ENCODE data around the gene MLPH. TPM values are rescaled to one million over a fixed set of nuclear protein-coding genes. Genes with fewer than 3 reads are reported as not detected.
A peak's percentile ranks its signal among the peaks of the same experiment; 100 is the strongest.

Gene MLPH
- total and polyA plus RNA-seq, 2 of the 13 experiments (the other 11 are each of a cell fraction or from before 2014, with no cell fraction given), result 0.12 TPM; not detected in 1

GRCh38 chr2:237590272-237591140 is 103.5 kb downstream of the MLPH start, which contains the start of gene RAB17 (continued):
- no peak; the same call in 1 of the 2 replicates for TF ChIP-seq MXD4 (CRISPR knock-in tag; IDR thresholded peaks at IDR 0.05)
- TF ChIP-seq HOXA9 (CRISPR knock-in tag; IDR thresholded peaks at IDR 0.05; ENCODE audit: borderline replicate concordance), result no peak
- no peak; the same call in none of the 2 replicates for TF ChIP-seq ZNF136 (CRISPR knock-in tag; IDR thresholded peaks at IDR 0.05; ENCODE audit: low read depth)
- peak; percentile 94 for TF ChIP-seq ARID5B (CRISPR knock-in tag; IDR thresholded peaks at IDR 0.05)
- peak; percentile 92; the same call in 1 of the 2 replicates for TF ChIP-seq BORCS8-MEF2B (CRISPR knock-in tag; IDR thresholded peaks at IDR 0.05)
- peak; percentile 47 to 88; a peak in 2 of 4 replicates for TF ChIP-seq EP300 (IDR thresholded peaks at IDR 0.05; ENCODE audit: low read depth in 2 of 2, low read length in 2 of 2)
- TF ChIP-seq EP300 (CRISPR knock-in tag; IDR thresholded peaks at IDR 0.05; ENCODE audit: borderline replicate concordance), result peak; percentile 73; the same call in 1 of the 2 replicates
- peak; percentile 98 for TF ChIP-seq TARDBP (CRISPR knock-in tag; IDR thresholded peaks at IDR 0.05)
- TF ChIP-seq ZNF709 (CRISPR knock-in tag; IDR thresholded peaks at IDR 0.05), result peak; percentile 97
- peak; percentile 92 for TF ChIP-seq ZSCAN31 (CRISPR knock-in tag; IDR thresholded peaks at IDR 0.05; ENCODE audit: low read depth)
- TF ChIP-seq ZMAT5 (CRISPR knock-in tag; IDR thresholded peaks at IDR 0.05; ENCODE audit: borderline replicate concordance, low read depth), result no peak
- TF ChIP-seq CSRNP2 (CRISPR knock-in tag; conservative IDR thresholded peaks at IDR 0.05; ENCODE audit: low read depth), result no peak
- peak; percentile 52; the same call in 1 of the 2 replicates for TF ChIP-seq CHD4 (IDR thresholded peaks at IDR 0.05; ENCODE audit: borderline replicate concordance, low read length)
- TF ChIP-seq SMARCC2 (IDR thresholded peaks at IDR 0.05), result no peak
- no peak for TF ChIP-seq PHB2 (IDR thresholded peaks at IDR 0.05; ENCODE audit: partially characterized antibody)
- TF ChIP-seq LBX2 (CRISPR knock-in tag; IDR thresholded peaks at IDR 0.05; ENCODE audit: borderline replicate concordance), result peak; percentile 54; the same call in 1 of the 2 replicates
- peak; percentile 55 for TF ChIP-seq YY1 (IDR thresholded peaks at IDR 0.05; ENCODE audit: insufficient read depth, insufficient replicate concordance, low read depth, low read length)
- TF ChIP-seq ZNF251 (CRISPR knock-in tag; IDR thresholded peaks at IDR 0.05), result no peak
- 0 out of 2 replicates have a peak, but pooled peaks have one; percentile 64 for TF ChIP-seq ZNF567 (CRISPR knock-in tag; IDR thresholded peaks at IDR 0.05; ENCODE audit: borderline replicate concordance)
- peak; percentile 90 for TF ChIP-seq TGIF2 (CRISPR knock-in tag; IDR thresholded peaks at IDR 0.05)
- TF ChIP-seq ZNF234 (CRISPR knock-in tag; conservative IDR thresholded peaks at IDR 0.05), result peak; percentile 80; the same call in 1 of the 2 replicates
- no peak for TF ChIP-seq SRSF4 (IDR thresholded peaks at IDR 0.05; ENCODE audit: low read depth, low read length, poor library complexity, severe bottlenecking)
